Brain microvascular endothelial cell (primary cell): ENCODE measurements around the gene VTA1.

ENCODE experiments used
- DNase-seq: peaks from one replicate; pipeline ENCODE4 v3.0.0-alpha.2; 2020
- H3K27ac ChIP-seq: fragments of 250-450 bp; sonication (Bioruptor Pico); 2 replicates; pipeline ENCODE4 v1.5.1; 2020; ENCODE audit warnings: mild to moderate bottlenecking, moderate library complexity
- H3K27me3 ChIP-seq: fragments of 250-450 bp; sonication (Bioruptor Pico); replicated peaks from 2 replicates; pipeline ENCODE4 v1.5.1; 2020; ENCODE audit warnings: mild to moderate bottlenecking
- H3K36me3 ChIP-seq: fragments of 250-450 bp; sonication (Bioruptor Pico); replicated peaks from 2 replicates; pipeline ENCODE4 v1.5.1; 2020; ENCODE audit warnings: mild to moderate bottlenecking
- H3K4me3 ChIP-seq: 2 replicates; pipeline ENCODE4 v1.5.1; 2011; ENCODE audit warnings: low read depth, mild to moderate bottlenecking, control low read depth, low read length, moderate library complexity
- CTCF ChIP-seq: IDR thresholded peaks from 2 replicates; pipeline ENCODE4 v1.5.1; 2011; ENCODE audit warnings: low read depth, mild to moderate bottlenecking, moderate library complexity, low read length, control low read depth, inconsistent platforms; ENCODE audit errors: missing control alignments
- in situ Hi-C: cut with HindIII; loops from 2 replicates; pipeline ENCODE4 v1.10.0; 2017; ENCODE audit warnings: low sequenced_read_pairs, low pct_ligation_motif_present

The VTA1 gene

GRCh38 chr6:142195862-142196541, 48.9 kb downstream of the VTA1 start:
- TF ChIP-seq CTCF = no peak
- no peak for DNase-seq
- in situ Hi-C loops = no loop called here
- Histone ChIP-seq H3K36me3 (peaks cover 4% of the 10 kb centered on the region), H3K4me3 (no peak overlapping the region), H3K27me3 (no peaks in the 10 kb centered on the region), H3K27ac (peak overlapping the region; percentile 44)

GRCh38 chr6:142200846-142201628, 54.0 kb downstream of the VTA1 start:
- in situ Hi-C loops = no loop called here
- H3K27ac ChIP-seq = no peak overlapping the region
- no peak for TF ChIP-seq CTCF
- H3K36me3 ChIP-seq = peaks cover 4% of the 10 kb centered on the region
- H3K27me3 ChIP-seq = no peaks in the 10 kb centered on the region
- no peak overlapping the region for H3K4me3 ChIP-seq
- no peak for DNase-seq

DNA sequence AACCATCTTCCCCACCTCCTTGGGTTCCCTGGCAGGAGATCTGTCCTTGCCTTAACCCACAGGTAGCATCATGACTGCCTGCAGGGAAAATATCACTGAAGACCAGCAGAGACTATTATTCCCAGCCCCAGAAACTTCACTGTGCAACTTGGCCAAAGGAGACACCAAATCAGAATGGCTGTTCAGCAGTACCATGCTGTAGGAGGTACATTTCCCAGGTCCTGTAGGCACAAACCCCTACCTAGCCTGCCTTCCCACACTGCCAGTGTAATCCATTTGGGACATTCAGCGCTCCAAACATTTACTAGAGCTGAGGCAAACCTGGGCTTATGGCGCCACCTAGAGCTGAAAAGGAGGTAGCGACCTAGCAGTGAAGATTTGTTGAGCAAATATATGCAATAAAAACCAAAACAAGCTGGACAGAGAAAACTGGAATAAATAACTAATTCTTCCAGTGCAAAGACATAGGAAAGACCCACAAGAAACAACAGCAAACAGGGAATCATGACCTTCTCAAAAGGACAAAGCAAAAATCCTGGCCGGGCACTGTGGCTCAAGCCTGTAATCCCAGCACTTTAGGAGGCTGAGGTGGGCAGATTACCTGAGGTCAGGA, 60.3 kb downstream of the VTA1 start:
- in situ Hi-C loops = no loop called here
- TF ChIP-seq CTCF = peak; percentile 88
- H3K36me3 ChIP-seq = peaks cover 4% of the 10 kb centered on the region

DNA sequence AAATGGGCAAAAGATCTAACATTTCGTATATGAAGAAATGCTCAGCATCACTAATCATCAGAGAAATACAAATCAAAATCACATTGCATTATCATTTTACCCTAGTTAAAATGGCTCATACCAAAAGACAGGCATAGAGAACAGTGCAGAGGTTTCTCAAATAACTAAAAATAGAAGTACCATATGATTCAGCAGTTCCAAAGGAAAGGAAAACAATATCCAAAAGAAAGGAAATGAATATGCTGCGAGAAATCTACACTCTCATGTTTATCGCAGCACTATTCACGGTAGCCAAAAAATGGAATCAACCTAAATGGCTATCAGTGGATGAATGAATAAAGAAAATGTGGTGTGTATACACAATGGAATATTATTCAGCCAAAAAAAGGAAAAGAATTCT, 63.5 kb downstream of the VTA1 start:
- peak; percentile 20 for DNase-seq
- TF ChIP-seq CTCF = no peak
- no peaks in the 10 kb centered on the region for H3K27me3 ChIP-seq
- peak overlapping the region; percentile 22 for H3K27ac ChIP-seq
- in situ Hi-C loops = no loop called here
- H3K36me3 ChIP-seq = peaks cover 10% of the 10 kb centered on the region
- no peak overlapping the region for H3K4me3 ChIP-seq

More for the DNA sequence above, 60.3 kb downstream of the VTA1 start:
- H3K27me3 ChIP-seq = no peaks in the 10 kb centered on the region
- no peak overlapping the region for H3K27ac ChIP-seq
- peak; percentile 48 for DNase-seq
- H3K4me3 ChIP-seq = no peak overlapping the region

DNA sequence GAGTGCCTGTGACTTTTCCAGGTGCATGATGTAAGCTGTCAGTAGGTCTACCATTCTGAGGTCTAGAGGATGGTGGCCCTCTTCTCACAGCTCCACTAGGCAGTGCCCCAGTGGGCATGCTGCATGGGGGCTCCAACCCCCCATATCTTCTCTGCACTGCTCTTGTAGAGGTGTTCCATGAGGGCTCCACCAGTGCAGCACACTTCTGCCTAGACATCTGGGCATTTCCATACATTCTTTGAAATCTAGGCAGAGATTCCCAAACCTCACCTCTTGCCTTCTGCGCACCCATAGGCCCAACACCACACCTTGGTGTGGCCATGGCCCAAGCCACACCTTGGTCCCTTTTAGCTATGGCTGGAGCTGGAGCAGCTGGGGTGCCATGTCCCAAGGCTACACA, 66.3 kb downstream of the VTA1 start:
- in situ Hi-C loops = no loop called here
- H3K4me3 ChIP-seq = no peak overlapping the region
- TF ChIP-seq CTCF = no peak

More for the DNA sequence above, 66.3 kb downstream of the VTA1 start:
- no peak for DNase-seq
- Histone ChIP-seq H3K36me3 (peaks cover 11% of the 10 kb centered on the region), H3K27me3 (no peaks in the 10 kb centered on the region), H3K27ac (no peak overlapping the region)
